Activated CD8-positive, alpha-beta memory T cell treated with anti-CD3 and anti-CD28 coated beads, Interleukin-2, amount 50 U/mL, for 24 hours (primary cell): ENCODE results near the gene KCNJ10.

Experiments used
- DNase-seq: peaks from one replicate; pipeline ENCODE4 v3.0.0-alpha.2; 2020; ENCODE audit errors: extremely low read depth

KCNJ10 gene

GRCh38 chr1:160024195-160024905 is 45.6 kb downstream of the KCNJ10 start:
- DNase-seq, result no peak

- no peak for DNase-seq
These were observed 47.3 kb downstream of the KCNJ10 start for GRCh38 chr1:160022330-160023310.

GRCh38 chr1:160021376-160022074 is 48.4 kb downstream of the KCNJ10 start:
- DNase-seq, result no peak

- DNase-seq, result no peak
These were observed 49.8 kb downstream of the KCNJ10 start for GRCh38 chr1:160020196-160020595.

- no peak for DNase-seq
These were observed 51.1 kb downstream of the KCNJ10 start for GRCh38 chr1:160018900-160019299.

GRCh38 chr1:160018347-160018746 is 51.6 kb downstream of the KCNJ10 start:
- no peak for DNase-seq

GRCh38 chr1:160017592-160017991 is 52.4 kb downstream of the KCNJ10 start:
- no peak for DNase-seq

GRCh38 chr1:160011781-160012180 is 58.2 kb downstream of the KCNJ10 start:
- no peak for DNase-seq

- no peak for DNase-seq
These were observed 60.2 kb downstream of the KCNJ10 start for GRCh38 chr1:160009801-160010200.

GRCh38 chr1:160009081-160009480 is 60.9 kb downstream of the KCNJ10 start:
- no peak for DNase-seq

GRCh38 chr1:160007577-160008200 is 62.3 kb downstream of the KCNJ10 start:
- no peak for DNase-seq

- DNase-seq, result peak; percentile 46
These were observed 63.5 kb downstream of the KCNJ10 start for GRCh38 chr1:160006312-160006940.

GRCh38 chr1:160005070-160005469 is 64.9 kb downstream of the KCNJ10 start:
- no peak for DNase-seq

GRCh38 chr1:160004425-160004824 is 65.5 kb downstream of the KCNJ10 start:
- DNase-seq, result no peak

- no peak for DNase-seq
These were observed 66.0 kb downstream of the KCNJ10 start for GRCh38 chr1:160004001-160004400.

GRCh38 chr1:160001440-160001839 is 68.5 kb downstream of the KCNJ10 start:
- no peak for DNase-seq

GRCh38 chr1:159999204-159999603 is 70.8 kb downstream of the KCNJ10 start:
- no peak for DNase-seq

- no peak for DNase-seq
These were observed 73.3 kb downstream of the KCNJ10 start for GRCh38 chr1:159996653-159997052.

GRCh38 chr1:159994896-159995295 is 75.1 kb downstream of the KCNJ10 start:
- no peak for DNase-seq

GRCh38 chr1:159993911-159994310 is 76.0 kb downstream of the KCNJ10 start:
- no peak for DNase-seq

- no peak for DNase-seq
These were observed 77.8 kb downstream of the KCNJ10 start for GRCh38 chr1:159992161-159992560.
